ENCODE results near the gene CYP2E1.

CYP2E1 gene

DNA sequence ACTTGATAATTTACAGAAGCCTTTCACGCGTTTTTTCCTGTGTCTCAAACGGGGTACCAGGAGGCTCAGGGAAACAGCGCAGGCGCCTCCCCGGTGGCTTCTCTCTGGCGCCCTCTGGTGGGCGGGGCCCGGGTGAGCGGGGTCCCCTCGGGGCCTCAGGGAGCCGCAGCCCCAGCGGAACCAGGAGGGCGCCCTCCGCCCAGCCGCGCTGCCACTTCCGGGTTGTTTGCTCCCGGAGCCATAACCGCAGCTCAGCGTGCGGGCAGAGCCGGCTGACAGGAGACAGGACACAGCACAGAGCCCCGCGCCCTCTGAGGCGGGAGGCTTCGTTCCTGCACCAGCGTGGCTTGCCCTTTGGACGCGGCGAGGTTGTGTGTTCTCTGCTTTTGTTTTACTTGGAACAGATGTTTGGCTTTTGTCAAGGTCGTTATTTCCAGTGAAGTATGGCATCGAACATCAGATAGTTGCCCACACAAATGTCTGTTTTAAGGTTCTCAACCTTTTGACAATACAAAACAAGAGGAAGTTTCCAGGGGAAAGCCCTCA, 6.9 kb upstream of the CYP2E1 start:
- Histone ChIP-seq H3K27ac (replicated peaks) (peak overlapping the region; percentile 62), H3K4me3 (replicated peaks; ENCODE audit: insufficient read depth, low read length) (no peak overlapping the region), H3K27me3 (ENCODE audit: insufficient read depth, poor library complexity, severe bottlenecking) (no peaks in the 10 kb centered on the region)
- DNase-seq (ENCODE audit: low read depth in 1 of 2, low spot score in 1 of 2) = peak; percentile 62 to 90
- TF ChIP-seq GABPA (IDR thresholded peaks at IDR 0.05; ENCODE audit: low read depth) (peak; percentile 63; the same call in 1 of the 2 replicates), POLR2AphosphoS5 (IDR thresholded peaks at IDR 0.05; ENCODE audit: low read depth) (peak; percentile 80), SPI1 (IDR thresholded peaks at IDR 0.05; ENCODE audit: borderline replicate concordance, low read depth) (peak; percentile 21; the same call in 1 of the 2 replicates)
- TF ChIP-seq, protein P1, sequence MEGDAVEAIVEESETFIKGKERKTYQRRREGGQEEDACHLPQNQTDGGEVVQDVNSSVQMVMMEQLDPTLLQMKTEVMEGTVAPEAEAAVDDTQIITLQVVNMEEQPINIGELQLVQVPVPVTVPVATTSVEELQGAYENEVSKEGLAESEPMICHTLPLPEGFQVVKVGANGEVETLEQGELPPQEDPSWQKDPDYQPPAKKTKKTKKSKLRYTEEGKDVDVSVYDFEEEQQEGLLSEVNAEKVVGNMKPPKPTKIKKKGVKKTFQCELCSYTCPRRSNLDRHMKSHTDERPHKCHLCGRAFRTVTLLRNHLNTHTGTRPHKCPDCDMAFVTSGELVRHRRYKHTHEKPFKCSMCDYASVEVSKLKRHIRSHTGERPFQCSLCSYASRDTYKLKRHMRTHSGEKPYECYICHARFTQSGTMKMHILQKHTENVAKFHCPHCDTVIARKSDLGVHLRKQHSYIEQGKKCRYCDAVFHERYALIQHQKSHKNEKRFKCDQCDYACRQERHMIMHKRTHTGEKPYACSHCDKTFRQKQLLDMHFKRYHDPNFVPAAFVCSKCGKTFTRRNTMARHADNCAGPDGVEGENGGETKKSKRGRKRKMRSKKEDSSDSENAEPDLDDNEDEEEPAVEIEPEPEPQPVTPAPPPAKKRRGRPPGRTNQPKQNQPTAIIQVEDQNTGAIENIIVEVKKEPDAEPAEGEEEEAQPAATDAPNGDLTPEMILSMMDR (IDR thresholded peaks at IDR 0.05; ENCODE audit: insufficient read depth, low read length) = peak; percentile 67
- TF ChIP-seq, protein P2, sequence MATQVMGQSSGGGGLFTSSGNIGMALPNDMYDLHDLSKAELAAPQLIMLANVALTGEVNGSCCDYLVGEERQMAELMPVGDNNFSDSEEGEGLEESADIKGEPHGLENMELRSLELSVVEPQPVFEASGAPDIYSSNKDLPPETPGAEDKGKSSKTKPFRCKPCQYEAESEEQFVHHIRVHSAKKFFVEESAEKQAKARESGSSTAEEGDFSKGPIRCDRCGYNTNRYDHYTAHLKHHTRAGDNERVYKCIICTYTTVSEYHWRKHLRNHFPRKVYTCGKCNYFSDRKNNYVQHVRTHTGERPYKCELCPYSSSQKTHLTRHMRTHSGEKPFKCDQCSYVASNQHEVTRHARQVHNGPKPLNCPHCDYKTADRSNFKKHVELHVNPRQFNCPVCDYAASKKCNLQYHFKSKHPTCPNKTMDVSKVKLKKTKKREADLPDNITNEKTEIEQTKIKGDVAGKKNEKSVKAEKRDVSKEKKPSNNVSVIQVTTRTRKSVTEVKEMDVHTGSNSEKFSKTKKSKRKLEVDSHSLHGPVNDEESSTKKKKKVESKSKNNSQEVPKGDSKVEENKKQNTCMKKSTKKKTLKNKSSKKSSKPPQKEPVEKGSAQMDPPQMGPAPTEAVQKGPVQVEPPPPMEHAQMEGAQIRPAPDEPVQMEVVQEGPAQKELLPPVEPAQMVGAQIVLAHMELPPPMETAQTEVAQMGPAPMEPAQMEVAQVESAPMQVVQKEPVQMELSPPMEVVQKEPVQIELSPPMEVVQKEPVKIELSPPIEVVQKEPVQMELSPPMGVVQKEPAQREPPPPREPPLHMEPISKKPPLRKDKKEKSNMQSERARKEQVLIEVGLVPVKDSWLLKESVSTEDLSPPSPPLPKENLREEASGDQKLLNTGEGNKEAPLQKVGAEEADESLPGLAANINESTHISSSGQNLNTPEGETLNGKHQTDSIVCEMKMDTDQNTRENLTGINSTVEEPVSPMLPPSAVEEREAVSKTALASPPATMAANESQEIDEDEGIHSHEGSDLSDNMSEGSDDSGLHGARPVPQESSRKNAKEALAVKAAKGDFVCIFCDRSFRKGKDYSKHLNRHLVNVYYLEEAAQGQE (IDR thresholded peaks at IDR 0.05; ENCODE audit: insufficient replicate concordance, low read depth) = peak; percentile 61

DNA sequence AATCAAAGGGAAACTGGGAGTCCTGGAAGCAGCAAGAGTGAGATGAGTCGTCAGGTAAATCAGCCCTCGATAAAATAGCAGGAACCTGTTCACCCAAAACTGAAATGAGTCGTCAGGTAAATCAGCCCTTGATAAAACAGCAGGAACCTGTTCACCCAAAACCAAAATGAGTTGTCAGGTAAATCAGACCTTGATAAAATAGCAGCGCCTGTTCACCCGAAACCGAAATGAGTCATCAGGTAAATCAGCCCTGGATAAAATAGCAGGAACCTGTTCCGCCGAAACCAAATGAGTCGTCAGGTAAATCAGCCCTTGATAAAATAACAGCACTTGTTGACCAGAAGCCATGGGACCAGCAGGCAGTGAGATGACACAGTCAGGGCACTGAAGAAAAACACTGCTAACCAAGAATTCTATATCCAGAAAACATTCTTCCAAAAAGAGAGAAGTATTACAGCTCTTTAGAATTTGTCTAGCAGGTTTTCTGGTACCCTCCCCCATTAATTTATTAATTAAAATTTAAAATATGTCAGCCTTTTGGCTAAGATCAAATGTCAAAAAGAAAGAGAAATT, 3.4 kb upstream of the CYP2E1 start:
- H3K27me3 ChIP-seq (ENCODE audit: insufficient read depth, poor library complexity, severe bottlenecking) = no peaks in the 10 kb centered on the region
- H3K4me3 ChIP-seq (replicated peaks; ENCODE audit: insufficient read depth, low read length) = no peak overlapping the region

DNA sequence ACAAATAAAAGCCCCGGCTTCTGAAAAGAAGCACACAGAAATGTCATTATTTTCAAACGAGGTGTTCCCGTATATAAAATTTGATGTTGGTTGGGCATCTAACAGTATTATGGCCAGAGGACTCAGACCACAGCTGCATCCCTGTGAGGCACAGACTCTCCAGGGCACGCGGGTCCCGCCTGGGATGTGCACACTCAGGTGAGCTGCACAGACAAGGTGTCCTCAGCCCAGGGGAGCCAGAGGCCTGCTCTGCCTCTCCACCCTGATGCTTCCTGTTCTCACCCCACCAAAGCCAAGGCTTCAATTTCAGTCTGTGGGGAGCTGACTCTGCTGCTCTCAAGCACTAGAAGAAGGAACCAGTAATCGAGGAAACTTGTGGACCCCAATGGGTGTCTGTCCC, 1.7 kb upstream of the CYP2E1 start:
- Histone ChIP-seq H3K27me3 (ENCODE audit: insufficient read depth, poor library complexity, severe bottlenecking) (no peaks in the 10 kb centered on the region), H3K27ac (replicated peaks) (no peak overlapping the region), H3K4me3 (replicated peaks; ENCODE audit: insufficient read depth, low read length) (no peak overlapping the region)
- DNase-seq (ENCODE audit: low read depth in 1 of 2, low spot score in 1 of 2) = no peak
- TF ChIP-seq GABPA (IDR thresholded peaks at IDR 0.05; ENCODE audit: low read depth) (no peak), POLR2AphosphoS5 (IDR thresholded peaks at IDR 0.05; ENCODE audit: low read depth) (no peak), SPI1 (IDR thresholded peaks at IDR 0.05; ENCODE audit: borderline replicate concordance, low read depth) (no peak)
- TF ChIP-seq, protein P1 (IDR thresholded peaks at IDR 0.05; ENCODE audit: insufficient read depth, low read length) = no peak
- TF ChIP-seq, protein P2 (IDR thresholded peaks at IDR 0.05; ENCODE audit: insufficient replicate concordance, low read depth) = no peak

More for the DNA sequence above, 3.4 kb upstream of the CYP2E1 start:
- no peak for DNase-seq (ENCODE audit: low read depth in 1 of 2, low spot score in 1 of 2)
- H3K27ac ChIP-seq (replicated peaks) = no peak overlapping the region
- TF ChIP-seq GABPA (IDR thresholded peaks at IDR 0.05; ENCODE audit: low read depth) (no peak), SPI1 (IDR thresholded peaks at IDR 0.05; ENCODE audit: borderline replicate concordance, low read depth) (no peak), POLR2AphosphoS5 (IDR thresholded peaks at IDR 0.05; ENCODE audit: low read depth) (no peak)
- TF ChIP-seq, protein P1 (IDR thresholded peaks at IDR 0.05; ENCODE audit: insufficient read depth, low read length) = no peak
- TF ChIP-seq, protein P2 (IDR thresholded peaks at IDR 0.05; ENCODE audit: insufficient replicate concordance, low read depth) = no peak

Data from HL-60 (cell line).